NOMO-1 treated with dmso at 0.1 percent for 144 hours (cell line): ENCODE measurements around the gene BBS12.
"Not testable (repeated sequence)": the region's sequence is repeated elsewhere in the genome, so short reads cannot be mapped to it uniquely, and the experiment has no call there.

Experiments
- DNase-seq: peaks from one replicate; lab custom pipeline; 2025; ENCODE audit not compliant: unreplicated experiment; lab: John Stamatoyannopoulos, UW

The BBS12 gene

GRCh38 chr4:122764071-122764820, 31.7 kb downstream of the BBS12 start:
- no peak for DNase-seq

GRCh38 chr4:122764821-122765215, 32.3 kb downstream of the BBS12 start:
- no peak for DNase-seq

DNA sequence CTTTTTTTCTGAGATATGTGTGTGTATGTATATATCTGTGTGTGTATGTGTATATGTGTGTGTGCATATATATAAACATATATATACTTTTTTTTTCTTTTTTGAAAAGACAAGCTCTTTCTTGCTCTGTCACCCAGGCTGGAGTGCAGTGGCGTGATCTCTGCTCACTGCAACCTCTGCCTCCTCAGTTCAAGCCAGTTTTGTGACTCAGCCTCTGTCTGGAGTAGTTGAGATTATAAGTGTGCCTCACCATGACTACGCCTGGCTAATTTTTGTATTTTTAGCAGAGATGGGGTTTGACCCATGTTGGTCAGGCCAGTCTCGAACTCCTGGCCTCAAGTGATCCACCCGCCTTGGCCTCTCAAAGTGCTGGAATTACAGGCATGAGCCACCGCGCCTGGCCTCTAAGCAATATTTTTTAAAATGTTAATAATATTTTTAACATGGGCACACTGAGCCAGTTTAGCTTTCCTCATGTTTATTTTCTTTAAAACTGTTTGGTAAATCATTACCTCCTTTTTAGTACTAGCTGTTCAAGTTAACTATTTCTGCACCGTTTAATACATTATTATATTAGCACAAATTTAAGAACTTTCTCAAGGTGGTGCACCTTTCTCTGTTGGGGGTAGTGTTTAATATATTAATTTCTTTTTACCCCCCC, 33.3 kb downstream of the BBS12 start:
- no peak for DNase-seq

DNA sequence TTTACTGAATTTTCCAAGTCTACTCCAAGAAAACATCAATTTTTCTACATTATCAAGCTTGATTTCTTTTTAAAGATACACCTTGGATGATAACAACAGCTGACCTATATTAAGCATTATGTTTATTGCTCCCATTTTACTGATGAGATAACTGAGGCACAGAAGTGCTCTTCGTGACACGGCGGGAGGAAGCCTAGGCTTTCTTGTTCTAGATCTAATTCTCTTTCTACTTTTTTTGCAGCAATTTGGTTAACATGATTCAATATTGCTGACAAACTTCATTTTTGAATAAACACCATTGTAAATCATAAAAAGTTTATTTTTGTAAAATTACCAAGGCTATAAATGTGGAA, 33.8 kb downstream of the BBS12 start:
- no peak for DNase-seq

GRCh38 chr4:122766950-122767349, 34.4 kb downstream of the BBS12 start:
- no peak for DNase-seq

DNA sequence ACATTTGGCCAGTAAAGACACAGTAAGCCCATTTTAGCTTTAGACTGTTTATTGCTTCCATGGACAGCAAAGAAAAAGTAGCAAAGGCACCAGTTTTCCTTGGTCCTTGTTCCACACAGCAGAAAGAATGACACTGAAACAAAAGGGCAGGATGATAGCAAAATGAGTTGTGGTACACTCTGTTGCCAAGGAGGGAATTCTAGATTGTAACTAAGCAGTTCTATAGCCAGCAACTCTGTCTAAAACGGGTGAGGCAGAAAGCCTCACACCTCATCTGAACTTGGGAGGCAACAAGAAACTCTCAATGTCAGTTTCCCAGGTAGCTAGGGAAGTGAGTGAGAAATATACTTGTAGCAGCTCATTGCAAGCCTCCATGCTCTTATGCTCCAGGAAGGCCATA, 39.2 kb downstream of the BBS12 start:
- DNase-seq: no peak

- no peak for DNase-seq
Observed at GRCh38 chr4:122772311-122772710, 39.8 kb downstream of the BBS12 start.

- DNase-seq: no peak
Observed at GRCh38 chr4:122772986-122773385, 40.5 kb downstream of the BBS12 start.

DNA sequence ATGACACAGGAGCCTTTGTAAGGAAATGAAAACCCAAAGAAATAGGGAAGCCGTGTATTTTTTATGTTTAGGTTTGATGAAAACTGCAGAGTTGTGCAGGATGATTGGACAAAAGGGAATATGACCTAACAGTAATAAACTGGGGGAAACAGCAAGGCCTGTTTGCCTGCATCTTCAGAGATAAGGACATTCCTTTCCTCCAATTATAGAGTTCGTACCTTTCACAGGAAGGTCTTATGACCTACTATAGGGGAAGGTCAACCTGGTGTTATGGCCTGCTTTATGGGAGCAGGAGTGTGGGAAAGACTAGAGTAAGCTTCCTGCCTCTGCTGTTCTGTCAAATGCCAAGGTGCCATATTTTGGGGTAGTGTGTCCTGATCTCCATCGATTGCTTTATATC, 42.5 kb downstream of the BBS12 start:
- no peak for DNase-seq

DNA sequence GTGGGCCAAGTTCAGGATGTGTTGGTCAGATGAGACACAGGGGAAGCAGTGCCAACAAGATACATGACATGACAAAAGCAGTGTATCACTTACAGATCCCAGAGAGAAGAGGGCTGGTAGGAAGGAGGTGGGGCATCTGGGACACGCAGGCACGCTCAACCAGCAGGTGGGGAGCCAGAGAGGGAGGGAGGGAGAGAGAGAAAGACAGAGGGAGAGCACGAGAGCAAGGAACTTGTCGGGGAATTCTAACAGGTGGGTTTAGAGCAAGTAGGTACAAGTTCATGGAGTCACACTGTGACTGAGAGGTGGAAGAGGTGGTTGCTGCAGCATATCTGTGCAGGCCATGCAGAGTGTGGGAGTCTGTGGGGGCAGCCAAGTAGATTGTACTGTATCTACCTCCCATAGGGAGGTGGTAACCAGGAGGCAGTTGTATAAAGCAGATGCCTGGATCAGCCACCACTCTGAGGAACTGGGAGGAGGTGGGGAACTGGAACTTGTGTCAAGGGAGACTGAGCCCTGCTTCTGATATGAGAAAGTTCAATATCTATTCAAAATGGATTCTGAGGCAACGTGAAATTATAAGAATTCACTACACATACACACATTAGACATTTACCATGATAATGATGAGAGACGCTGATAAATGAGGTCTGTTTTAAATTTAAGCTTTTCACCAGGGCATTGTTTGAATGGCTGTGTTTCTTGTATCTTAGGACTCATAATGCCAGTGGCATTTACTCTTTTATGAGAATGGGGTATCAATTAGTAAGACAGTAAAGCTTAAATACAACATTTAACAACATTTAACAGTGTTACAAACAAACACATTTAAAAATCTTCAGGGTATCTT, 43.7 kb downstream of the BBS12 start:
- DNase-seq: no peak

GRCh38 chr4:122776916-122777315, 44.4 kb downstream of the BBS12 start:
- no peak for DNase-seq

DNA sequence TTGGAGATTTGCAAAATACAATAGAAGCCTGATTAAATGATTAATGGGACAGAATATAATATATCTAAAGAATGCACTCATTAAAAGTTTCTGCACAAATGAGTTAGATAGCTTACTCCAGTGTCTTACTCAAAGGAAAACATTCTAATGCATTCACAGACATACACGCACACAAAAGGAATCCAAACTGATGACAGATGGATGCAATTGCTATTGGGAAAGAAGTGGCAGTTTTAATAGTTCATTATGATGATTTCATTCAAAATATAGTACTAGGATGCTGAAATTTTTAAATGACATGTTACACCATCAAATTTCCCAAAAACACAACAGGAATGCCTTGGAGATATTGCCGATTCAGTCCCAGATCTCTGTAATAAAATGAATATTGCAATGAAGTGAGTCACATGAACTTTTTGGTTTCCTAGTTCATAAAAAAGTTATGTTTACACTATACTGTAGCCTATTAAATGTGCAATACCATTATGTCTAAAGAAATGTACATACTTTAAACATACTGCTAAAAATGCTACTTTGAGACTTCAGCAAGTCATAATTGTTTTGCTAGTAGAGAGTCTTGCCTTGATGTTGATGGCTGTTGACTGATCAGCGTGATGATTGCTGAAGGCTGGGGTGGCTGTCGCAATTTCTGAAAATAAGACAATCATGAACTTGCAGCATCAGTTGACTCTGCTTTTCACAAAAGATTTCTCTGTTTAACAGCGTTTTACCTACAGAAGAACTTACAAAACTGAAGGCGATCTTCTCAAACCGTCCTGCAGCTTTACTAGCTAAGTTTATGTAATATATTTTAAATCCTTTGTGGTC, 45.6 kb downstream of the BBS12 start:
- no peak for DNase-seq

DNA sequence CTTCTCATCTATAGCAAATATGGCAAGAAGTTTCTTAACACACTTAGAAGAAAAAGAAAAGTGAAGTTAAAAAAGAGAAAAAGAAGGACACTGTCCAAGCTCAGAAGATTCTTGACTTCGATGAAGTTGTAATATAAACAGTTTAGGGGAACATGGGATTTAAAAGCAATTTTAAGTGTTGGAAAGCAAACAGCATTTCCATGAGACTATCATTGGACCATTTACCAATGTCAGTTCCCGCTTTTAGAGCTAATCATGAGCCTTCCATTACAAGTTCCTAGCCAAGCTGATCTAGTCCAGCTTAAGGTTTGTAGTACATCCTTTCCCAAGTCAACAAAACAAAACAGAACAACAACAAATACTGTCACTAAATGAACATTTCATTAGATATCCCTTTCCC, 49.0 kb downstream of the BBS12 start:
- DNase-seq: no peak

- DNase-seq: no peak
Observed at GRCh38 chr4:122783301-122784215, 51.1 kb downstream of the BBS12 start.

DNA sequence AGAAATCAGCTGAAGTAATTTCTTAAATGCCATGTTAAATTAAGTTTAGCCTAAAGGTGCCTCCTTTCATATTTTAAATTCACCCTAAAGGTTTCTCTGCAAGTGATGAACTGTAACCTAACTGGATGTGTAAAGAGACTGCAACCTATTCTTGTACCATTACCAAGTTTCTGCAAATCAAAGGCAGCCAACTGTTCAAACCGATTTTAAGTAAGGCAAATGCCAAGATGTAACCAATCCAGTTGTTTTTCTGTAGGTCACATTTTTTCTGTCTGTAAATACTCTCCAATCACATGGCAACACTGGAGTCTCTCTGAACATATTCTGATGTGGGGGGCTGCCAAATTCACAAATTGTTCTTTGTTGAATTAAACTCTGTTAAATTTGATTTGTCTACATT, 51.8 kb downstream of the BBS12 start:
- no peak for DNase-seq

GRCh38 chr4:122785099-122785498, 52.6 kb downstream of the BBS12 start:
- DNase-seq: no peak

DNA sequence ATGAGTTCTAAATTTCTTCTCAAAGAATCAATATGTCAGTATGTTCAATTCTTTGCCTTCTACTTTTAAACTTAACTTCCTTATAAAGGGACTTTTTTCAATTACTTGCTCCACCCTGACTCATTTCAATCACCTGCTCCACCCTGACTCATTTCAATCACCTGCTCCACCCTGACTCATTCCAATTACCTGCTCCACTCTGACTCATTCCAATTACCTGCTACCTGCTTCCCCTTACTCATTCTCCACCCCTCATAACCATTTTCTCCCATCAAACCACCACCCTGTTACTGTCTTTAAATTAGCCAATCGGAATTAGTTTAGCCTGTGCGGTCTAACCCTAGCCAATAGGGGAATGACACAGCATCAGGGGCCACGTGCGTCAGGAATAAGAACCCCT, 53.8 kb downstream of the BBS12 start:
- DNase-seq: not testable (repeated sequence)

GRCh38 chr4:122786920-122787319, 54.4 kb downstream of the BBS12 start:
- not testable (repeated sequence) for DNase-seq

DNA sequence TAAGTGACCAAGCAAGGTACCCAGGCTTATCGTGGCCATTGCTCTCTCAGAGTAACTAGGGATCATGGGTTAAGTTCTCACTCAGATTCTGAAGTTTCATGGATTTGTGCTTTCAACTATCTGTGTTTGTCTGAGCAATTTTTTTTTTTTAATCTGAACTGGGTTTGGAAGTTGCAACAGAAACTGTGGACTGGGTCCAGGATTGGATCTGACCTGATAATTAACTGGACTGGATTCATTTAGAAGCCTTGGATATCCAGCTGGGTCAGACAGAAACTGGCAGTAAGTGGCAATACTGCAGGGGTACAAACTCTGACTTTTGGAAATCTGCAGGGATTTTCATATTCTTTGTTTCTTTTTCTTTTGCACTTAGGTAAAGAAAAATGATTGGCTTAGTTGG, 55.4 kb downstream of the BBS12 start:
- DNase-seq: no peak

DNA sequence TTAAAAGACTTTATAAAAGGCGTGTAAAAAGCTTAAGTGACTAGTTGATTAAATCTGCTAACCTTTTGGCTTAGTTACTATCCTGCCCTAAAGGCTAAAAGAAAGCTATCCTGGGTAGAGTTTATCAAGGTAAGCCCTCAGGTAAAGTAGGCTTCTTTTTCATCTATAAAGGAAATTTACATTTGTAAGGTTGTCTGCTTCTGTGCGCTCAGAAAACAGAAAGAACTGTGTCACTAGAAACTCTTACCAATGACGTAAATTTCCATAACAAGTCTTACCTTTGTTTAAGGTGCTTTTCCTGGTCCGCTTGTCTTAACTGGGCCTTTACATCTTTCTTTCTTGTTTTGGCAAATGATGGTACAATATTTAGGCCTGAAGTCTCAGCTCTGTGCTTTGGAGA, 56.4 kb downstream of the BBS12 start:
- no peak for DNase-seq
